IMR-90 (cell line): ENCODE measurements around the gene RERE. TPM values are rescaled to one million over a fixed set of nuclear protein-coding genes. Genes with fewer than 3 reads are reported as not detected.

Source experiments
- ATAC-seq: fragments of 200-7000 bp; cut with Tn5 transposase; 2 replicates; pipeline ENCODE4 v1.9.1; 2020; ENCODE audit warnings: low read depth, mild to moderate bottlenecking, moderate library complexity
- BruUV-seq: library from RNA; stranded (reverse); fragments of 400-500 nt; replicated peaks from 2 replicates; lab custom pipeline; 2021; lab: Mats Ljungman, UMichigan
- CTCF ChIA-PET: fragments of 300-600 bp; formaldehyde crosslinking; extraction: SDS; loops from one replicate; lab custom pipeline; 2021; ENCODE audit warnings: antibody characterized with exemption; lab: Yijun Ruan, JAX
- POLR2A ChIA-PET: fragments of 300-600 bp; sonication (Branson Sonifier 250); formaldehyde crosslinking; loops from one replicate; lab custom pipeline; 2022; ENCODE audit warnings: antibody characterized with exemption; ENCODE audit not compliant: unreplicated experiment; lab: Charles Lee
- DNase-seq: peaks from one replicate; pipeline ENCODE4 v3.0.0; 2013
- H2AFZ ChIP-seq: replicated peaks from 2 replicates; pipeline ENCODE3; 2013; ENCODE audit warnings: low read length, mild to moderate bottlenecking; ENCODE audit not compliant: poor library complexity
- H2AK5ac ChIP-seq: 2 replicates; pipeline ENCODE4 v1.6.1; 2013; ENCODE audit warnings: low read depth, low read length, inconsistent platforms
- H2AK9ac ChIP-seq: replicated peaks from 2 replicates; pipeline ENCODE3; 2013; ENCODE audit warnings: mild to moderate bottlenecking, low read depth, low read length, moderate library complexity; ENCODE audit not compliant: poor library complexity
- H2BK120ac ChIP-seq: 2 replicates; pipeline ENCODE4 v1.6.1; 2013; ENCODE audit warnings: low read depth, low read length, inconsistent platforms
- H2BK15ac ChIP-seq: 3 replicates; pipeline ENCODE4 v1.6.1; 2013; ENCODE audit warnings: low read depth, low read length, inconsistent platforms
- H2BK20ac ChIP-seq: 2 replicates; pipeline ENCODE4 v1.6.1; 2013; ENCODE audit warnings: low read depth, mild to moderate bottlenecking, inconsistent platforms, low read length, moderate library complexity
- H2BK5ac ChIP-seq: 2 replicates; pipeline ENCODE4 v1.6.1; 2013; ENCODE audit warnings: mild to moderate bottlenecking, low read depth, low read length, inconsistent platforms; ENCODE audit not compliant: poor library complexity, severe bottlenecking
- H3K14ac ChIP-seq: replicated peaks from 2 replicates; pipeline ENCODE4 v1.6.1; 2013; ENCODE audit warnings: low read depth, low read length, inconsistent platforms
- H3K18ac ChIP-seq: 2 replicates; pipeline ENCODE4 v1.6.1; 2013; ENCODE audit warnings: low read depth, low read length, control low read depth
- H3K23ac ChIP-seq: 2 replicates; pipeline ENCODE4 v1.6.1; 2013; ENCODE audit warnings: low read depth, low read length, inconsistent platforms
- H3K27ac ChIP-seq: 2 replicates; pipeline ENCODE4 v1.5.1; 2013; ENCODE audit warnings: mild to moderate bottlenecking, control low read depth, low read length; ENCODE audit not compliant: insufficient read depth
- H3K27me3 ChIP-seq: 2 replicates; pipeline ENCODE4 v1.6.1; 2013; ENCODE audit warnings: low read length; ENCODE audit not compliant: control insufficient read depth, insufficient read depth
- H3K36me3 ChIP-seq: 2 replicates; pipeline ENCODE4 v1.6.1; 2013; ENCODE audit warnings: low read length, mixed read lengths; ENCODE audit not compliant: control insufficient read depth, insufficient read depth
- H3K4ac ChIP-seq: 2 replicates; pipeline ENCODE4 v1.6.1; 2013; ENCODE audit warnings: low read depth, low read length, inconsistent platforms
- H3K4me1 ChIP-seq: 2 replicates; pipeline ENCODE4 v1.6.1; 2013; ENCODE audit warnings: low read length, mixed read lengths; ENCODE audit not compliant: control insufficient read depth, insufficient read depth
- H3K4me2 ChIP-seq: 2 replicates; pipeline ENCODE4 v1.6.1; 2013; ENCODE audit warnings: low read depth, mild to moderate bottlenecking, control low read depth, low read length, moderate library complexity
- H3K4me3 ChIP-seq: 2 replicates; pipeline ENCODE4 v1.5.1; 2013; ENCODE audit warnings: low read depth, mild to moderate bottlenecking, control low read depth, low read length, moderate library complexity; ENCODE audit not compliant: insufficient read depth
- H3K56ac ChIP-seq: 2 replicates; pipeline ENCODE4 v1.6.1; 2013; ENCODE audit warnings: low read length, inconsistent platforms; ENCODE audit not compliant: insufficient read depth; ENCODE audit errors: extremely low read depth
- H3K79me1 ChIP-seq, 2 experiments: 2 replicates each; pipeline ENCODE4 v1.6.1; 2013; ENCODE audit warnings: low read length in 2 of 2, inconsistent platforms in 1 of 2, low read depth in 1 of 2
- H3K9ac ChIP-seq: 2 replicates; pipeline ENCODE4 v1.6.1; 2013; ENCODE audit warnings: low read depth, low read length, control low read depth
- H3K9me1 ChIP-seq: 2 replicates; pipeline ENCODE4 v1.6.1; 2013; ENCODE audit warnings: low read length, inconsistent platforms; ENCODE audit not compliant: insufficient read depth
- H3K9me3 ChIP-seq: 2 replicates; pipeline ENCODE4 v1.6.1; 2013; ENCODE audit warnings: low read length; ENCODE audit not compliant: control insufficient read depth, insufficient read depth
- H4K20me1 ChIP-seq: 2 replicates; pipeline ENCODE4 v1.6.1; 2013; ENCODE audit warnings: low read length, inconsistent platforms; ENCODE audit not compliant: insufficient read depth
- H4K5ac ChIP-seq: 2 replicates; pipeline ENCODE4 v1.6.1; 2013; ENCODE audit warnings: mild to moderate bottlenecking, low read depth, low read length, control low read depth
- H4K8ac ChIP-seq, 2 experiments: 2 replicates each; pipeline ENCODE4 v1.6.1; 2013; ENCODE audit warnings: low read depth in 2 of 2, low read length in 2 of 2, control low read depth in 1 of 2, inconsistent platforms in 1 of 2
- H4K91ac ChIP-seq: 2 replicates; pipeline ENCODE4 v1.6.1; 2013; ENCODE audit warnings: low read depth, low read length, inconsistent platforms; ENCODE audit not compliant: insufficient read depth
- CHD1 ChIP-seq: IDR thresholded peaks from 2 replicates; pipeline ENCODE4 v1.6.1; 2012; ENCODE audit warnings: low read depth, low read length, improper control_type of control experiment
- CTCF ChIP-seq: conservative IDR thresholded peaks from 2 replicates; pipeline ENCODE4 v1.5.1; 2012; ENCODE audit warnings: mild to moderate bottlenecking, low read depth, low read length, improper control_type of control experiment
- FOS ChIP-seq: fragments of 150-350 bp; IDR thresholded peaks from 2 replicates; pipeline ENCODE4 v1.6.1; 2016; ENCODE audit warnings: low read depth, low read length
- MAFK ChIP-seq: IDR thresholded peaks from 2 replicates; pipeline ENCODE4 v1.6.1; 2012; ENCODE audit warnings: low read depth, low read length, improper control_type of control experiment
- MAZ ChIP-seq: IDR thresholded peaks from 2 replicates; pipeline ENCODE4 v1.6.1; 2012; ENCODE audit warnings: low read depth, mild to moderate bottlenecking, low read length, improper control_type of control experiment, moderate library complexity, borderline replicate concordance
- RFX5 ChIP-seq: IDR thresholded peaks from 2 replicates; pipeline ENCODE4 v1.8.0; 2012; ENCODE audit warnings: low read depth, mild to moderate bottlenecking, low read length, moderate library complexity
- USF2 ChIP-seq: fragments of 150-350 bp; IDR thresholded peaks from 2 replicates; pipeline ENCODE4 v1.6.1; 2017; ENCODE audit warnings: mild to moderate bottlenecking, antibody characterized with exemption, low read length, low read depth
- WGBS, 2 experiments: methylation state at CpG; one replicate each; pipeline versions ENCODE4 v1.1.5 to v1.1.7; 2013; ENCODE audit warnings: missing lambda C conversion rate in 2 of 2; ENCODE audit not compliant: insufficient read length in 1 of 2; ENCODE audit errors: extremely low coverage in 2 of 2; 5-methylcytosine and 5-hydroxymethylcytosine counted together
- dilution Hi-C: fragments of 300-500 bp; cut with HindIII; formaldehyde crosslinking; loops from one replicate; pipeline ENCODE4 v1.14.3; 2018; ENCODE audit warnings: low sequenced_read_pairs; ENCODE audit not compliant: unreplicated experiment
- in situ Hi-C: fragments of 300-500 bp; cut with MboI; formaldehyde crosslinking; loops from 3 replicates; pipeline ENCODE4 v1.14.3; 2019; ENCODE audit warnings: low sequenced_read_pairs, inconsistent platforms, mixed read lengths
- intact Hi-C: fragments of 100-400 bp; cut with micrococcal nuclease; formaldehyde crosslinking; loops from 2 replicates; pipeline ENCODE4 v1.10.0; 2022
- polyA plus RNA-seq, 3 experiments: library from polyadenylated mRNA; depleted of rRNA; stranded (reverse); fragments of >200 nt; gene quantifications; 2 replicates each; pipeline ENCODE4 v1.2.3, GENCODE V29; 2012; ENCODE audit warnings: low replicate concordance in 1 of 3
- total RNA-seq: library from RNA; depleted of rRNA; stranded (reverse); fragments of >200 nt; gene quantifications from 2 replicates; pipeline ENCODE4 v1.2.3, GENCODE V29; 2012

RERE gene
- total and polyA plus RNA-seq, 2 of the 4 experiments (the other 2 are of a cell fraction) = 11.5 to 25.1 TPM

- TF ChIP-seq USF2 (no peak), FOS (peak; percentile 79)
Observed at GRCh38 chr1:8423692-8424538, 393.5 kb downstream of the RERE start (continued).

- intact Hi-C loops = loop anchor here (2.0 to 5.0 kb wide), 5 partner anchors 40 to 446 kb away; no protein-coding TSS in a partner anchor
Observed at GRCh38 chr1:8423269-8423691, 394.2 kb downstream of the RERE start.

More at GRCh38 chr1:8423269-8423691, 394.2 kb downstream of the RERE start:
- peak overlapping the region; percentile 100 for H3K9ac ChIP-seq
- H3K23ac ChIP-seq = peak overlapping the region; percentile 87
- 0% methylated on average over 13 of the region's 33 CpGs; no CpG with 5 or more reads in 1 of the 2 experiments for WGBS, 2 experiments
- H3K18ac ChIP-seq = peak overlapping the region; percentile 95
- H4K20me1 ChIP-seq = peaks cover 44% of the 10 kb centered on the region
- peak; percentile 13 for ATAC-seq
- H3K9me1 ChIP-seq = peaks cover 19% of the 10 kb centered on the region
- no peaks in the 10 kb centered on the region for H3K9me3 ChIP-seq
- peak overlapping the region; percentile 99 for H3K27ac ChIP-seq
- in situ Hi-C loops = no loop called here
- peak overlapping the region; percentile 73 for H3K4me3 ChIP-seq
- CTCF ChIA-PET = no interaction called here
- peak overlapping the region; percentile 73 for H4K5ac ChIP-seq
- H2BK15ac ChIP-seq = peak overlapping the region; percentile 87
- DNase-seq = no peak
- H3K4me2 ChIP-seq = peak overlapping the region; percentile 60
- peaks cover 16% of the 10 kb centered on the region for H3K4me1 ChIP-seq
- peak overlapping the region; percentile 96 for H3K56ac ChIP-seq
- peak overlapping the region; percentile 78 to 84 for H4K8ac ChIP-seq
- peak overlapping the region; percentile 95 for H3K4ac ChIP-seq
- H4K91ac ChIP-seq = peak overlapping the region; percentile 83
- H2AFZ ChIP-seq = peak overlapping the region; percentile 60
- peaks cover 15 to 72% of the 10 kb centered on the region in 2 experiments for H3K79me1 ChIP-seq
- peak overlapping the region; percentile 11 for H2AK9ac ChIP-seq
- POLR2A ChIA-PET = no interaction called here
- BruUV-seq = no TSS peak
- TF ChIP-seq RFX5 = no peak
- no peak for TF ChIP-seq FOS
- TF ChIP-seq CHD1 = no peak
- no peak for TF ChIP-seq MAFK
- TF ChIP-seq MAZ = 0 out of 2 replicates have a peak, but pooled peaks have one; percentile 17
- no peak for TF ChIP-seq CTCF
- peaks cover 12% of the 10 kb centered on the region for H3K36me3 ChIP-seq
- no peaks in the 10 kb centered on the region for H3K27me3 ChIP-seq
- H2BK120ac ChIP-seq = peak overlapping the region; percentile 79
- H3K14ac ChIP-seq = peak overlapping the region; percentile 98
- peak overlapping the region; percentile 84 for H2BK5ac ChIP-seq
- H2AK5ac ChIP-seq = peak overlapping the region; percentile 72
- peak overlapping the region; percentile 20 for H2BK20ac ChIP-seq
- dilution Hi-C loops = no loop called here
